Activated CD4-positive, CD25-positive, alpha-beta regulatory T cell treated with anti-CD3 and anti-CD28 coated beads, Interleukin-2, amount 50 U/mL, for 24 hours (primary cell): ENCODE data around the gene LONP2.
"Not testable (repeated sequence)": the region's sequence is repeated elsewhere in the genome, so short reads cannot be mapped to it uniquely, and the experiment has no call there.

Experiments used
- ATAC-seq, 2 donors: fragments of 150-1000 bp; cut with Tn5 transposase; one replicate each; pipeline ENCODE4 v1.10.0; 2021; ENCODE audit warnings: mild to moderate bottlenecking in 1 of 2, moderate library complexity in 1 of 2

LONP2 gene

DNA sequence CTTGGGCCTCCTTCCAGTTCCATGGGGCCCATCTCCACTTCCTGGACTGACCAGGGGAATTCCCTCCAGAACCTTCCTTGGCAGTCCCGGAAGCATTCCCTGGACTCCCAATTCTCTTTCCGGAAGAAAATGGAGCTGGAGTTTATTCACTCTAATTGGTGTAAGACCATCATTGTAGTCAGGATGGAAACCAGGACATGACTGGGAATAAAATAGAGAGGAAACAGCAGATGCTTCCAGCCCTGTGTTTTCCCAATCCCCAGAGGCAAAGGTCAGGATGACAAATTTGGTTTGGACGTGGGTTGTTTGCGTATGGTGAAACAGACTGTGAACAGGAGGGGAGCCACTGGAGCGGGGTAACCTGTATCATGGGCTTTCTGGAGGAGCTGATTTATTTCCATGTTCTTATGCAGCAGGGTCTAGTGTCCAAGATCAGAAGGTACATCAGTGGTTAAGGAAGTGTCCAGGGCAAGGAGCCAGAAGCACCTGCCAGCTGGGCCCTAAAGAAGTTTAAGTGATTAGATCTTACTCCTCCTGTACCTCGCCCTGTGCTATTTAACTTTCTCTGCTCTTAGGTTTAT, 8.5 kb upstream of the LONP2 start:
- ATAC-seq = no peak

DNA sequence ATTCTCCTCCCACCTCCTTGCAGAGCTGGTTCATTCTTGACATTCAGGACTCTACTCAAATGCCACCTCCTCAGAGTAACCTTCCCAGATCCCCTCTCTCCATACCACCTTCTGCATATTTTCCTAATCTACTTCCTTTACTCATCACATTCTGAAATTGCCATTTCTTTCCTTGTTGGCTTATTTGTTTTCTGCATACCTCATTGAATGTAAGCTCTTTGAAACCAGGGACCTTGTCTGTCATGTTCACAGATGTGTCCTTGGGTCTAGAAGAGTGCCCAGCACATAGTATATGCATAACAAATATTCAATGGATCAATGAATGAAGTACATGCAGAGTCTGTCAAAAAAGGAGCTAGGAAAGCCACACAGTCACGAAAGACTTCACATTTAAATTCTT, 7.8 kb upstream of the LONP2 start:
- no peak for ATAC-seq

DNA sequence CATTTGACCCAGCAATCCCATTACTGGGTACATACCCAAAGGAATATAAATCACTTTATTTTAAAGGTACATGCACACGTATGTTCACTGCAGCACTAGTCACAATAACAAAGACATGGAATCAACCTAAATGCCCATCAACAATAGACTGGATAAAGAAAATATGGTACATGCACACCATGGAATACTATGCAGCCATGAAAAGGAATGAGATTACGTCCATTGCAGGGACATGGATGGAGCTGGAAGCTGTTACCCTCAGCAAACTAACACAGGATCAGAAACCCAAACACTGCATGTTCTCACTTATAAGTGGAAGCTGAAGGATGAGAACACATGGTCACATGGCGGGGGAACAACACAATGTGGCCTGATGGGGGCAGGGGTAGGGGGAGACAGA, 4.0 kb upstream of the LONP2 start:
- not testable (repeated sequence) for ATAC-seq

DNA sequence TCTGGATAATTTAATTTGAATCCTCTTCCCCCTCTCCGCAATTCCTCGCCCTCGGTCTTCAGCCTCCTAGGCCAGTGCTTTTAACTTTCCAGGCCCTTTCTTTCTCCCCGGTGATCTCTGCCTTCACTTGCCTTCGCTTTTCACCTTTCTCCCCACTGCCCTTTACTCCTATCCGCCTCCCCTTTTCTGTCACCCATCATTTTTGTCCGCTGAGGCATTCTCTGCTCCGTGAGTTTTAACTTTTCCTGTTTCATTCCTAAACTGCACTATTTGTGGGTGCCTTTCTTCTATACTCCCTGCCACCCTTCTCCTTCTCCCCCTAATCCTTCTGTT, 729 bp downstream of the LONP2 start:
- ATAC-seq = no peak

DNA sequence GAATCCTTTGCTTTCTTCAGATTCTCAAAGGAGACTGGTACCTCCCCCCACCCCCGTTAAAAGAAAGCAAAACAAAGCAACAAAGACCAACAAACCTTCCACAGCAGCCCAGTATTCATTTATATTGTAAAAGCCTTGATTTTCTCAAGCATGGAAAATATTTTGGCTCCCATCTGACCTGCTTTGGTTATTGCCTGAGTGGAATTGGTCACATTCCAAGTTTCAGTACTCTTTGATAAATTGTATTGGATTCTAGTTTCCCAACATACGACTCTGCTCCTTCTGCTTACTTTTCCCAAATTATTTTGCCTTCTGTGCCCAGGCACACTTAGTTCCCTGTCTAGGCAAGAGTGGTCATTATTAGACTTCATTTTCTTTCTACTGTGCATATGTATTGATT, 2.0 kb downstream of the LONP2 start:
- ATAC-seq = no peak

DNA sequence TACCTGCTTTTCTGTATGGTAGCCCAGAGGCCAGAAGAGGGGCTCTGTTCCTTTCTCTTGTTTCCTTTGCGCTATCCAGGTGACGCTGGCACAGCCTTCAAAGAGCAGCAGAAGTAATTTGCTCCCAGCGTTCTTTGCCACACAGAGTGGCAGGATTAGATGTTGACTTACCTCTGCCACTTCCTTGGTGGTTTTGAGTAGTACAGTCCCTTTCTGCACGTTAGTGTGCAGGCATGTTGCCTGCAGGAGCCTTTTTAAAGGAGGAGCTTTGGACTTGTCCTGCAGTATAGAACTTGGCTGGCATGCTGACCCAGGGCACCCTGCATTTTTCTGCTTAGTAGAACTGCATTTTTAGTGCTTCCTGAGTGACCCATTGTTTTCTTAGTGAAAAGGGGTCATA, 3.2 kb downstream of the LONP2 start, which contains the start of gene ABCC11:
ABCC11 (minus strand) TSS at position 229 of the 400 bp plus-strand sequence. CDS start 15,618 bp downstream, outside the sequence.
- ATAC-seq = no peak

DNA sequence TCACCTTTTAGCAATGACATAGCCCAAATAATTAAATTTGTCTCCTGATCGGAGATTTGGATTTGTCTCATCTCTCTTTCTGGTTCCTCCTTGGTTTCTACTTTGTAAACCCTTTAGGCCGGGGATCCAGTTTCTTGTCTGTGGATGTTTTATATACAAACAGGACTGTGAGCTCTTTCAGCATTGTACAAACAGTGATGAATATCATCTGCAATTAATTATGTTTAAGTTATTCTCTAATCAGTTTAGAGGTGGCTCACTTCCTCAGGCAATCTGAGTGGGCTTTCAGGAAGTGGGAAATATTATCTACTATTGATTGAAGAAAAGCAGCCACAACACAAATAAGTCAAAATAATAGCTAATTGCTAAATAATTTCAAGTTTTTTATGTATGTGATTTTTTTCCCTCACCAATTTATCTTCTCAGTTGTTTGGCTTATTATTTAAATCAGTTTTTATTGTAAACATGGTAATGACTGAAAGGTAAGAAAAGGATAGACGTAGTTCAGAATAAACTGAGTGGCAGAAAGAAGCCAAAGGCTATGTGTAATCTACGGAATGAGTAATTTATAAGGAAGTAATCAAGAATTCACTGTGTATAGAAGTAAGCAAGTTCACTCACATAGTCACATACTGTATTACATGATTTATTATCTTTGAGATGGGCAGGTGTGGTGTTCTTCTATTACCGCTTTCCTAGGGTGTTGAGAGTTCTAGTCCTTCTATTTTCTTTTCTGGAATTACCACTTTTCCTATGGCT, 6.6 kb downstream of the LONP2 start:
- no peak for ATAC-seq

DNA sequence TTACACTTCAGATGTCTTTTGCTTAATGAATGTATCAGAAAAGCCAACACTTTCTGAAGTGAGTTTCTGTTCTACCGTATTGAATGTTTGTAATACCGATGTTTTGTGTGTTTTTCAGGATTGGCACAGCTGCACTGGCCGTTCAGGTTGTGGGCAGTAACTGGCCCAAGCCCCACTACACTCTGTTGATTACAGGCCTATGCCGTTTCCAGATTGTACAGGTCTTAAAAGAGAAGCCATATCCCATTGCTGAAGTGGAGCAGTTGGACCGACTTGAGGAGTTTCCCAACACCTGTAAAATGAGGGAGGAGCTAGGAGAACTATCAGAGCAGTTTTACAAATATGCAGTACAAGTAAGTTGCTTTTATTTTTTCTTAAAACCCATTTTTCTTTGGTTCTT, 7.9 kb downstream of the LONP2 start:
- no peak for ATAC-seq

DNA sequence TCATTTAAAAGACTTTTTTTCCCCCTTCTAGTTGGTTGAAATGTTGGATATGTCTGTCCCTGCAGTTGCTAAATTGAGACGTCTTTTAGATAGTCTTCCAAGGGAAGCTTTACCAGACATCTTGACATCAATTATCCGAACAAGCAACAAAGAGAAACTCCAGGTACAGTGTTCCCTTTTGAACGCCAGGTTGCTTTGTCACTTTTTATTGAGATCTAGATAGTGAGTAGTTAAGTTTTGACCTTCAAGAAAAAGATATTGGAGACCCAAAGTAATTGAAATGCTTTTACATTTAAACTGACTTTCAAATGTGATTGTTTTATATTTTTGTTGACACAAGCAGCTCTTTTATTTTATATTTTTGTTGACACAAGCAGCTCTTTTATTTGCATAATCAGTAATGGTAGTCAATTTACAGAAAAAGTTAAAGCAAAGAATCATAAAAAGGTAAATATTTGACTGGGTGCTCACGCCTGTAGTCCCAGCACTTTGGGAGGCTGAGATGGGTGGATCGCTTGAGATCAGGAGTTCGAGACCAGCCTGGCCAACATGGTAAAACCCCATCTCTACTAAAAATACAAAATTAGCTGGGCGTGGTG, 12.6 kb downstream of the LONP2 start:
- ATAC-seq = no peak

DNA sequence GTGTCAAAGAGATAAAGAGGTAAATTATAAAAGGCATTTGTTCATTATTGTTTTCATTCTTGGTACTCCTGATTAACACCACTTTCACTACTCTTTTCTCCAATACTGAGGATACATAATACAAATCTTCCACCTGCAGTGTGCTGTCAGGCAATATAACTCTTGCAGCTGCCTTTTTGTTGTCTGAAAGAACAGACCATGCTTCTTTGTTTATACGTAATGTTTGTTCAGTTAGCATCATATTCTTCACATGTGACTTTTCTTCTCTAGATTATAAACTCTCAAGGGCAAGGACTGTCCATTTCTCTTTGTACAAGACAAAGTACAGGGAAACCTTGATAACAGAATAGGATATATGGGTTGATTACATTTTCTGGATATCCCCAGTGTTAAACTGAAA, 17.5 kb downstream of the LONP2 start:
- ATAC-seq = no peak

DNA sequence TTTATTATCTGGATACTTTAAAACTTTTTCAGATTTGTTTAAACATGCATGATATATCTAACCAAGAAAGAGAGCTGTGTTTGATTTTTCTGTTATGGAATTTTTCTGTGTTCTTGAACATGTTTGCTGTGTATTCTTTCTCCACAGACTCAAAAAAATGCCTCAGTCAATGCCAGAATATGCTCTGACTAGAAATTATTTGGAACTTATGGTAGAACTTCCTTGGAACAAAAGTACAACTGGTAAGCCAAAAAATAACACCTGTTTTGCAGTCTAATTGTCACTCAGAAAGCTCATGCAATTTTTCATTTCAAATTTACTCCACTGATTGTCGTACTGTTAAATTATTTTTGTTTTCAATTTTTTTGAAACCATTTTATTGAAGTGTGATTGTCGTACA, 18.5 kb downstream of the LONP2 start:
- ATAC-seq = no peak

DNA sequence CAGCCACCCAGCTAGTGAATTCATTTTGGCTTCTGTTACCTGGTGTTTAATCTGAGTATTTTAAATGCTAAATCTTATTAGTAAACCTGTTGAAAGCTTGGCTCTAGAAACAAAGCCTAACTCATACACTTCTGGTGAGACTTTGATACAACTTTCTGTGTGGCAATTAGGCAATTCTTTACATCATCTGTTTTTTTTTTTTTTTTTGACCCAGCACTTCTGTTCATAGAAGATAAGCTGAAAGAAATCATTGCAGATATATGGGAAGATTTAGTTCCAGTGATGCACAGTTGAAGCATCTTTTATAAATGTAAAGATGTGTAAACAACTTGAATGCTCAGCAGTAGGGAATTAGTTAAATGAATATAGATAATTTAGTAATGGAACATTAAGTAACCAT, 24.9 kb downstream of the LONP2 start:
- no peak for ATAC-seq

DNA sequence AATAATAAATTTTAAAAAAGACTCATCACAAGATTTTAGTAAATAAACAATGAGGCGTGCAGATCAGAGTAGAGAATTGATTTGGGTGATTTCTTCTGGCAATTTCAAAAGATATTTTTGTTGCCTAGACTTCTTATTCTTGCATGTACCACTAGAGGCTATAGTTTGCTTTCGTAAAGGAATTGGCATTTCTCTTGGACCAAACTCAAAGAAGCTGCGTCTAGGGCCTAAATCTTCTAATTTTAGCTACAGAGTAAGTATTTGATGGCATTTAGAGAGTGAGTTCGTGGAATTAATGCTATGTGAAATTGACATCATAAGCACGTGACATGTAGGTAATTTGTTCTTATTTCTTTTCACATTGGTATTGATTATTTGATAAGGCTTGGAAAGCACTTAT, 27.6 kb downstream of the LONP2 start:
- no peak for ATAC-seq

DNA sequence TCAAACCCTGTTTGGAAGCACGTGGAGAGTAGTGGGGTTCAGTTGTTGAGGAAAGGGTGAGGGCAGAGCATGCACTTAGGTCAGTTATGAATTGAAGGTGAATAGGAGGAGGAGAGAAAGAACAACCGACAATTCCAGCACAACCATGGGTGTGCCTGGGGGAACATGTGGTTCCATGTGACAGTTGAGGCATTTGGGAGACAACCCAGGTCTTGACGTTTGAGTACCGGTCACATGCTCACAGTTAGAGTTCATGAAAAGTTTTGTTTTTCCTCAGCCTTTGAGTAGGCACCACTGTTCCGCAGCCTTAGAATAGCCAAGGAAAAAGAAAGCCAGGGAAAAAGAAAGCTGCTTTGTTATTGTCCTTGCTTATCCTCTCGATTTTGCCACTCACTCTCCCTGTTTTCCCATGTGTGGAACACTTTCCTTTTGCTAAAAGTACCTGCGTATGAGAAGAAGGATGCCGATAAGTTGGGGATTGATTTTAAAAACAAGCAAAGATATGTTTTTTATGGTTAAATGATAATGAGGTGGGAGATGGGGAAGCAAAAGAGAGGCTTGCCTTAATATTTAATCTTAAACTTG, 28.8 kb downstream of the LONP2 start:
- no peak for ATAC-seq

DNA sequence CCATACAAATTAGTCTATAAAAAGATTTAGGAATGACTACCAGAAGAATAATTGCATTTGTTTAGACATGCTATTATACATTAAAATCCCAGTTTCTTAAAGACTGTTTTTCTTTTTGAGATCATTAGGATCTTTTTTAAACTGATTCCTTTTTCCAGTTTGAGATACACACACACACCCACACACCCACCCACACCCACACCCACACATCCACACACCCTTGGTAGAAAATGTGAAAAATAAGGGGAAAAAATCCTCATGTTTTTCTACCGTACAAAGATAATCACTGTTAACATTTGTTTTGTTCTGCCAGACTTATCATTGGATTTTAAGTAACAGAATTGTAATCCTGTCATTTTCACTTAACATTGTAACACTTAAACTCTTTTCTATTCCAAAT, 30.4 kb downstream of the LONP2 start:
- no peak for ATAC-seq

DNA sequence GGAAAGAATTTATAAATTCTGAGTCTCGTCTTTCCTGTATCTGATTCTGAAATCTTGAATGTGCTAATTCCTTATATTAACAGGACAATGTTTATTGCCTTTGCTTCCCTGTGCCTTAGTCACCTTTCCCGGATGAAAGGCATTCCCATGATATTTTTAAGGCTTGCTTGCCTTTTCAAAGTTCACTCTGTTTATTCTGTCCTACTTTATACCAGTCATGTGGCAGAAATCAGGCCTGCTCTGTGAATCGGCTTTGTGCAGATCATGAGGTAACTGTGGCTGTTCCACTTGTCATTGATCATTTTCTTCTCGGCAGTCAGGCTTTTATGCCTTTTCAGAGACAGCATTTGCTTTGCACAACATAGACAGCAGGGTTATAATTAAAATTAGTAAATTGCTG, 32.0 kb downstream of the LONP2 start:
- ATAC-seq = no peak

DNA sequence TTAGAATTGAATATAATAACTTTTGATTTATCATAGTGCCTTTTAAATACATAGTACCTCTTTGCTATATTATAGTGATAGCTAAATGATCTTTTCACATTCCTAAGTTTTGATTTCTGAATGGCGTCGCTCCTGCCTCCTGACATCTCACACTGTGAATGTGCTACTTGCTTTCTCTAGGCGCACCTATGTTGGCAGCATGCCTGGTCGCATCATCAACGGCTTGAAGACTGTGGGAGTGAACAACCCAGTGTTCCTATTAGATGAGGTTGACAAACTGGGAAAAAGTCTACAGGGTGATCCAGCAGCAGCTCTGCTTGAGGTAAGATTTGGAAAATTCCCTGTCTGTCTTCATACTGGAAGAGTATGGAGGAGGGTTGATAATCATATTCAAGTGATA, 33.1 kb downstream of the LONP2 start:
- no peak for ATAC-seq

DNA sequence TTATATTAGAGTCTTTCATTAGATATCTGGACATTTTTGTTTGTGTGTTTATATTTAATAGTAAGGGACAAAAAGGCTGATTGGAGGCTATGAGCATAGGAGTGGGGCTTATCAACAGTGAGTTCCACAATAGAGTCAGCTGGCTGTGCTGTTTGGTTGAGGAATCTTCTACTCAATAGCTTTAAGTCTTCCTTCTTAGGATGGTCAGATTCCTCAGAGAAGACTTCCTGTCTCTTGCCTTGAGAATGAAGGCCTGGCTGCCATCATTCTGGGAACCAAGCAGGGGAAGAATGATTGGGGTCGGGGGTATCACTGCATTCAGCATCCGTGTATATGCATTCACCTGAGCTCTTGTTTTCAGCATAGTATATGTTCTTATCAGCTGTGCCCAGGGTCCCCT, 35.1 kb downstream of the LONP2 start:
- ATAC-seq = no peak

DNA sequence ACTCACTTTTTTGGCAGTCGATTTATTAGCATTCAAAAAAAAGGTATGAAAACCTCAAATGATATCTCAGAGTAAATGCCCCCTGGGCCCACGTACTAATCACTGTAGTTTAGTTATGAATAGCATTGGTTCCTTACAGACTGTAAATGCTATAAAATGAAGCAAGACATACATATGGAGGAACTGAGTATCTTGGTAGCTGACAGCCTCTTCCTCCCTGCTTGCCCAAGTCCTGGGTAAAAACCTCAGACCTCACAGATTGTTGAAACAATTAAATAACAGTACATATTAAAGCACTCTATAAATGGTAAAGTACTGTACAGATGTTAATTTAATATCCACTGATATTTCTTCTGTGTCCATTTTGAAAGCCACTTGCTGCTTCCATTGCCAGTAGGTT, 36.4 kb downstream of the LONP2 start:
- no peak for ATAC-seq

DNA sequence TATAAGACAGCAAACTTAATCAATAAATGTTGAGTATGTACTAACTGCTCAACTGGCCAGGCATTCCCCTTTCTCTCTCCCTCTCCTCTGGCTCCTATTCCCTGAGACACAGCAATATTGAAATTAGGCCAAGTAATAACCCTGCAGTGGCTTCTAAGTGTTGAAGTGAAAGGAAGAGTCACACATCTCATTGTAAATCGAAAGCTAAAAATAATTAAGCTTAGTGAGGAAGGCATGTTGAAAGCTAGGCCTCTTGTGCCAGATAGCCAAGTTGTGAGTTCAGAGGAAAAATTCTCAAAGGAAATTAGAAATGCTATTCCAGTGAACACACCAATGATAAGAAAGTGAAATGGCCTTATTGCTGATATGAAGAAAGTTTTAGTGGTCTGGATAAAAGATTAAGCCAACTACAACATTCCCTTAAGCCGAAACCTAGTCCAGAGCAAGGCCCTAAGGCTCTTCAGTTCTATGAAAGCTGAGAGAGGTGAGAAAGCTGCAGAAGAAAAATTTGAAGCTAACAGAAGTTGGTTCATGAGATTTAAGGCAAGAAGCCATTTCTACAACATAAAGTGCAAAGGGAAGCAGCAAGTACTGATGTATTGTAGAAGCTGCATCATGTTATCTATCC, 38.6 kb downstream of the LONP2 start:
- ATAC-seq = no peak

DNA sequence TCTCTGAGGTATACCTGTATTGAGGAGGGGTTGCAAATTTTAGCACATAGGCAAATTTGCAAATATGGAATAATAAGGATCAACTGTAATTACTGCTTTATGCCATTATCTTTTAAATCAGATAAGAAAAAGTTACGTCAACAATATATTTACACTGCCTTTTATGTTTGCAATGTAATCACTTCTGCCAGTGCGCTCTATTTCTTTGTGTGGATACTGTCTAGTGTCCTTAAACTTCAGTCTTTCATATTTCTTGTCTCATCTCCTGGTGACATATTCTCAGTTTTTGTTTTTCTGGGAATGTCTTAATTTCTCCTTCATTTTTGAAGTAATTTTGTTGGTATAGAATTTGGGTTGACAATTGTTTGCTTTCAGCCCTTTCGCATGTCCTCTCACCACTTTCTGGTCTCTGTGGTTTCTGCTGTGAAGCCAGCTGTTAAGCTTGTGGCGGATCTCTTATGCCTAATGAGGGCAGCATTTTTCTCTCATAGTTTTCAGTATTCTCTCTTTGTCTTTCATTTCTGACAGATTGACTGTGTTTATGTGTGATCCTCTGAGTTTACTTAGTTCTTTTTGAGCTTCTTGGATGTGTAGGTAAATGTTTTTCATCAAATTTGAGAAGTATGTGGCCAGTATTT, 40.8 kb downstream of the LONP2 start:
- ATAC-seq = no peak

DNA sequence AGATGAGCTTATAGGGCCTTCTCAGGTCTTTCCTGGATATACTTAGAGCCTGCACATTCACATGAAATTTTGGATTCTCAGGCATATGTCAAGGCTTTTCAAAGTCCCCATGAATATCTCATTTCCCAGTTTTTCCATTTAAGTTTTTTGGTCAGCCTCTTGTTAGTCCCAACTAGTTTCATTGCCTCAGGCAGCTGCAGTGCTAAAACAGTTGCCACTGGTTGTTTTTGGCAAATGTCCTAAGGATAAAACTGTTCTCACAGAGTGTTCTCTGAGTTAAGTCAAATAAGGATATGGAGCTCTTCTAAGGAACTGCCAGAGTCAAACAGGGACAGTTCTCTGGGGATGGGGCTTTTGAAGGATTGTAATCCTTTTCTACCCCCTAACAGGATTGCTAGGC, 43.1 kb downstream of the LONP2 start:
- ATAC-seq = no peak

DNA sequence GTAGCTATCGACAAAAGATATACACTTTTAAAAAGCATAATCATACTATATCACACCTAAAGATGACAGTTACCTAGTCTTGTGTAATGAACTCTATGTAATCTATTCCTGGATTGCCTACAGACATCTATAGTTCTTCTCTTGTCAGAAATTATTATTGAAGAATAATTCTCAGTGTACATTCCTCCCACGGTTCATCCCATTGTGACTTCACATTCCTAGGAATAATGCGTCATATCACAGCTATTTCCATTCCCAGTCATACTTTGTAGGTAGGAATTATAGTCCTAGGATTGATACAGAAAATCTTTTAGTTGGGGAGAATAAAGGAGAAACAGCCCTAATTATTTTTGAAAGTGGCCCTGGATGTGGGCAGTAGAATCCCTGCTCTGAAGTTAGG, 47.2 kb downstream of the LONP2 start:
- no peak for ATAC-seq
